GM23338 (cell line): Measurements from ENCODE around the gene FDX1.

Experiments
- CTCF ChIP-seq, 2 experiments: fragments of 200-600 bp in 1 of 2; sonication (generic) in 1 of 2; conservative IDR thresholded peaks; 2 replicates each; pipeline versions ENCODE4 v1.5.1 to v1.6.1; 2016 to 2017; ENCODE audit warnings: antibody characterized with exemption in 2 of 2, low read depth in 2 of 2, mild to moderate bottlenecking in 2 of 2, moderate library complexity in 1 of 2
- EZH2 ChIP-seq: fragments of 200-600 bp; sonication (generic); IDR thresholded peaks from one replicate; pipeline ENCODE4 v1.8.0; 2017; ENCODE audit warnings: antibody characterized with exemption, mild to moderate bottlenecking, low read depth; ENCODE audit not compliant: unreplicated experiment
- JUNB ChIP-seq: IDR thresholded peaks from one replicate; pipeline ENCODE4 v1.6.1; 2016; ENCODE audit warnings: antibody characterized with exemption; ENCODE audit not compliant: unreplicated experiment
- POLR2AphosphoS5 ChIP-seq: IDR thresholded peaks from 2 replicates; pipeline ENCODE4 v1.6.1; 2016; ENCODE audit warnings: antibody characterized with exemption, low read depth
- ZNF462 ChIP-seq: fragments of 250-450 bp; sonication (Bioruptor Pico); IDR thresholded peaks from 2 replicates; pipeline ENCODE4 v1.5.0; 2020; ENCODE audit warnings: mild to moderate bottlenecking, moderate library complexity

GRCh38 chr11:110433393-110434333 is 3.9 kb downstream of the FDX1 start:
- TF ChIP-seq JUNB: no peak
- TF ChIP-seq CTCF (conservative IDR thresholded peaks at IDR 0.05; ENCODE audit: low read depth in 2 of 2): peak in 1 of 2 experiments; percentile 75; a peak in 3 of 4 replicates
- TF ChIP-seq POLR2AphosphoS5: no peak
- TF ChIP-seq EZH2: no peak
- no peak for TF ChIP-seq ZNF462 (CRISPR knock-in tag)
